ENCODE results near the gene ACOT7. TPM values are rescaled to one million over a fixed set of nuclear protein-coding genes. Genes with fewer than 3 reads are reported as not detected.

ACOT7 gene
- total RNA-seq, 1 donor from 2014 or later, result 23.1 TPM

- DNase-seq (ENCODE audit: low read depth), result no peak
Measured at GRCh38 chr1:6248932-6249738, 144.4 kb downstream of the ACOT7 start.

GRCh38 chr1:6248161-6248776 lies 145.3 kb downstream of the ACOT7 start:
- no peak for DNase-seq (ENCODE audit: low read depth)

GRCh38 chr1:6247651-6248050 lies 145.9 kb downstream of the ACOT7 start:
- DNase-seq (ENCODE audit: low read depth), result no peak

- peak; percentile 43 for DNase-seq (ENCODE audit: low read depth)
Measured at GRCh38 chr1:6246497-6247467, 146.8 kb downstream of the ACOT7 start.

GRCh38 chr1:6245869-6246496 lies 147.6 kb downstream of the ACOT7 start:
- DNase-seq (ENCODE audit: low read depth), result no peak

- peak; percentile 25 for DNase-seq (ENCODE audit: low read depth)
Measured at GRCh38 chr1:6245086-6245868, 148.3 kb downstream of the ACOT7 start.

- DNase-seq (ENCODE audit: low read depth), result no peak
Measured at GRCh38 chr1:6244401-6245049, 149.0 kb downstream of the ACOT7 start.

- DNase-seq (ENCODE audit: low read depth), result no peak
Measured at GRCh38 chr1:6243993-6244392, 149.6 kb downstream of the ACOT7 start, which contains the start of gene HES3. Gene HES3, plus strand, starts transcription at chr1:6244179. Its CDS starts 187 bp downstream, at chr1:6244366.

- no peak for DNase-seq (ENCODE audit: low read depth)
Measured at GRCh38 chr1:6243053-6243834, 150.3 kb downstream of the ACOT7 start.

- DNase-seq (ENCODE audit: low read depth), result no peak
Measured at GRCh38 chr1:6241887-6242740, 151.5 kb downstream of the ACOT7 start.

- no peak for DNase-seq (ENCODE audit: low read depth)
Measured at GRCh38 chr1:6241107-6241886, 152.3 kb downstream of the ACOT7 start.

GRCh38 chr1:6239950-6240768 lies 153.4 kb downstream of the ACOT7 start:
- peak; percentile 38 for DNase-seq (ENCODE audit: low read depth)

GRCh38 chr1:6239213-6239752 lies 154.3 kb downstream of the ACOT7 start:
- no peak for DNase-seq (ENCODE audit: low read depth)

GRCh38 chr1:6237093-6237492 lies 156.5 kb downstream of the ACOT7 start:
- no peak for DNase-seq (ENCODE audit: low read depth)

GRCh38 chr1:6235296-6235677 lies 158.3 kb downstream of the ACOT7 start:
- DNase-seq (ENCODE audit: low read depth), result no peak

- peak; percentile 13 for DNase-seq (ENCODE audit: low read depth)
Measured at GRCh38 chr1:6234502-6235295, 158.9 kb downstream of the ACOT7 start.

Measured in renal cortical epithelial cell (primary cell).